ENCODE results near the gene ZCCHC17. TPM values are rescaled to one million over a fixed set of nuclear protein-coding genes. Genes with fewer than 3 reads are reported as not detected.

Gene ZCCHC17
- total RNA-seq, 1 donor from 2014 or later: 17.4 TPM

DNA sequence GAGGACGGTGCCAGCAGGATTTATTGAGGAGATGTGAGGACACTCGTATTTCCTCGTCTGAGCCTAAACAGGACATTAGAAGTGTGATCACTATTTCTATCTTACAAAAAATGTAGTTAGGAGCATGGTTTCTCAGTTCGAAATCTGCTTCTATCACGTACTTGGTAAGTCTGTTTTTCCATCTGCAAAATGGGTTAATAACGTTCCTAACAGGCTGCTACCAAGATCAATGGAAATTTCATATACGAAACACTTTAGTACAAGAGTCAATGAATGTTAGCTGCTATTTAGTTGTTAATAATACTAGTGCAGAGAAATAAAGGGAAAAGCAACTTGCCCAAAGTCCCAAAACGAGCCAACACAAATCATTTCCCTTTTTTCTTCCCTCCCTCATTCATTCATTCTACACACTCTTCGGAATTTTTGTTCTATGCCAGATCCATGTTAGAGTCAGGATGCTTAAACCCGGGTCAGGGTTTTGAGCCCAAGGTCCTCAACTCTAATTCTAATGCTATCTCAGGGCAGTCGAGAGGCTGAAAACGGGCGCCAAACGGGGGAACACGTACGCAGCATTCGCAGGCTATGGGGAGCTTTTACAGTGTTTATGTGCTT, 852 bp upstream of the ZCCHC17 start:
- no peaks in the 10 kb centered on the region for H3K27me3 ChIP-seq
- no peak for TF ChIP-seq POLR2AphosphoS5 (IDR thresholded peaks at IDR 0.05; ENCODE audit: insufficient read depth in 1 of 2, low read depth in 1 of 2)
- TF ChIP-seq, protein P1, sequence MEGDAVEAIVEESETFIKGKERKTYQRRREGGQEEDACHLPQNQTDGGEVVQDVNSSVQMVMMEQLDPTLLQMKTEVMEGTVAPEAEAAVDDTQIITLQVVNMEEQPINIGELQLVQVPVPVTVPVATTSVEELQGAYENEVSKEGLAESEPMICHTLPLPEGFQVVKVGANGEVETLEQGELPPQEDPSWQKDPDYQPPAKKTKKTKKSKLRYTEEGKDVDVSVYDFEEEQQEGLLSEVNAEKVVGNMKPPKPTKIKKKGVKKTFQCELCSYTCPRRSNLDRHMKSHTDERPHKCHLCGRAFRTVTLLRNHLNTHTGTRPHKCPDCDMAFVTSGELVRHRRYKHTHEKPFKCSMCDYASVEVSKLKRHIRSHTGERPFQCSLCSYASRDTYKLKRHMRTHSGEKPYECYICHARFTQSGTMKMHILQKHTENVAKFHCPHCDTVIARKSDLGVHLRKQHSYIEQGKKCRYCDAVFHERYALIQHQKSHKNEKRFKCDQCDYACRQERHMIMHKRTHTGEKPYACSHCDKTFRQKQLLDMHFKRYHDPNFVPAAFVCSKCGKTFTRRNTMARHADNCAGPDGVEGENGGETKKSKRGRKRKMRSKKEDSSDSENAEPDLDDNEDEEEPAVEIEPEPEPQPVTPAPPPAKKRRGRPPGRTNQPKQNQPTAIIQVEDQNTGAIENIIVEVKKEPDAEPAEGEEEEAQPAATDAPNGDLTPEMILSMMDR (IDR thresholded peaks at IDR 0.05): no peak
- TF ChIP-seq POLR2A (IDR thresholded peaks at IDR 0.05): no peak
- peak overlapping the region; percentile 75 to 77 for H3K4me3 ChIP-seq
- DNase-seq (ENCODE audit: extremely low spot score in 2 of 2): no peak
- H3K4me1 ChIP-seq: peaks cover 27% of the 10 kb centered on the region
- H3K27ac ChIP-seq: peak overlapping the region; percentile 77
- H3K9me3 ChIP-seq: no peaks in the 10 kb centered on the region
- H3K36me3 ChIP-seq: peaks cover 0 to 23% of the 10 kb centered on the region in 2 donors
- intact Hi-C loops (cut with DNase I): no loop called here

DNA sequence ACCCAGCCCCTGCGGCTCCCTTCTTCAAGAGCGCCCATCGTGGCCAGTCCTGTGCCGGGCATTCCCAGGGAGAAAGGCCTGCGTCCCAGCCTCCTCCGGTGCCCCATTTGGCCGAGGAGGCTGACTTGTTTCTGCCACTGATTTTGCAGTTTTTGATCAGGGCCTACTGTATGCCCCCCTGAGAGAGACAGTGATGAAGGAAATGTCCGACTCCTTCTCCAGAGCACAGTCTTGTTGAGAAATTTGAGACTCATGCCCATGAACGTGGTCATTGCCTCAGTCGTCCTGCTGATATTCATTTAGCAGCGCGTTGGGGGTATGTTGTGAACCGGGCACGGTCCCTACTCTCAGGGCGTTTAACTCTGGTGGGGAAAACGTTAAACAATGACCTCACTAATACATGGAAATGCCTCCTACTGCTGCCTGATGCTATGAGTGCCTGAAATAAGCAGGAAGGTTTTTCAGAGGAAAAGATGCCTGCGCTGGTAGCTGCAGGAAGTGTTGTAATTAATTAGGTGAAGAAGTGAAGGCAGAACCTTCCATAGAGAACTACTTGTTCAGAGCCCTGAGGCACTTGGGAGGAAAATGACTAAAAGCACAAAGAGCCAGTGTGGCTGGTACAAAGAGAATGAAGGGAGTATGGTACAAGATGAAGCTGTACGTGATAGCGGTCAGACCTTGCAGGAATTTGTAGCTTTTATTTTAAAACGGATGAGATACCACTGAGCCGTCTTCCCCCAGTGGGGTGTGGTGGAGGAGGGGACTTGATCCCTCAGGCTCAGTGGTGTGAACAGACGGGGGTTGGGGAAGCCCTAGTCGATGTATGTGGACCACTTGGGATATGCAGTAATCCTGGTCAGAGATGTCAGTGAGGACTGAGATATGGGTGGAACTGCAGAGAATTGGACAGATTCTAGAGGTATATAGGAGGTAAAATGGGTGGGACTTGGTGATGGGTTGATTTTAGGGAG, 730 bp downstream of the ZCCHC17 start:
- peaks cover 0 to 7% of the 10 kb centered on the region in 2 donors for H3K36me3 ChIP-seq
- no peak for DNase-seq (ENCODE audit: extremely low spot score in 2 of 2)
- peak overlapping the region; percentile 75 to 77 for H3K4me3 ChIP-seq
- no peaks in the 10 kb centered on the region for H3K27me3 ChIP-seq
- no peaks in the 10 kb centered on the region for H3K9me3 ChIP-seq
- H3K4me1 ChIP-seq: peaks cover 27% of the 10 kb centered on the region
- TF ChIP-seq, protein P1 (IDR thresholded peaks at IDR 0.05): no peak
- no peak for TF ChIP-seq POLR2AphosphoS5 (IDR thresholded peaks at IDR 0.05; ENCODE audit: insufficient read depth in 1 of 2, low read depth in 1 of 2)
- H3K27ac ChIP-seq: peak overlapping the region; percentile 85
- intact Hi-C loops (cut with DNase I): no loop called here

DNA sequence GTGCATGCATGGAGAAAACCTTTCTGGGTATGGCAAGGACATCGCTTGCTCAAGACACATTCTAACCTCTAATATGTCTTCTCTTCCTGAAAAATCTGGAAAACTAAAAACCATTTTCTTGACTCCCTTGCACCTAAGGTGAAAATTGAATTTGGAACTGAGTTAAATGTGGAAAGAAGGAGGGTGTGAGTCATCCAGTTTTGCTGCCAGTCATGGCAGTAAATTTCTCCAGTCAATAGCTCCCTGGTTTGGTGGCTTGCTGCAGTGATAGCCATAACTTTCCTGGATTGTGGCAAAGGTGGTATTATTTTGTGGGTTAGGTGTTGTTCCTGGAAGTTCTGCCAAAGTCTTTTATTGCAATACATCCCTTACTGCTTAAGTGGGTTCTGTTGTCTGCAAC, 2.5 kb downstream of the ZCCHC17 start:
- Histone ChIP-seq H3K4me3 (no peak overlapping the region), H3K4me1 (peaks cover 27% of the 10 kb centered on the region), H3K27ac (no peak overlapping the region), H3K9me3 (no peaks in the 10 kb centered on the region), H3K27me3 (no peaks in the 10 kb centered on the region), H3K36me3 (no peaks in the 10 kb centered on the region)
- intact Hi-C loops (cut with DNase I): no loop called here
- DNase-seq (ENCODE audit: extremely low spot score in 2 of 2): no peak
- TF ChIP-seq POLR2A (IDR thresholded peaks at IDR 0.05) (no peak), POLR2AphosphoS5 (IDR thresholded peaks at IDR 0.05; ENCODE audit: insufficient read depth in 1 of 2, low read depth in 1 of 2) (no peak)
- TF ChIP-seq, protein P1 (IDR thresholded peaks at IDR 0.05): no peak

DNA sequence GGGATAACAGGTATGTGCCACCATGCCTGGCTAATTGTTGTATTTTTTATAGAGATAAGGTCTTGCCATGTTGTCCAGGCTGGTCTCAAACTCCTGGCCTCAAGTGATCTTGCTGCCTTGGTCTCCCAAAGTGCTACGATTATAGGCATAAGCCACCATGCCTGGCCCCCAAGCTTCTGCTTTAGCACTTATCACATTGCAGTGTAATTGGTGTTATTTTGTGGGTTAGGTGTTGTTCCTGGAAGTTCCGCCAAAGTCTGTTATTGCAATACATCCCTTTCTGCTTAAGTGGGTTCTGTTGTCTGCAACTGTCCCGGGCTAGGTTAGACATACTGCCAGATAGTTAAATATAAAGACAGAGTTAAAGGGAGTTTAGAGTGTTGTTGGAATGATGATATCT, 3.4 kb downstream of the ZCCHC17 start:
- intact Hi-C loops (cut with DNase I): loop anchor here (5.0 kb wide), 1 partner anchor 1362 kb away; no protein-coding TSS in a partner anchor
- Histone ChIP-seq H3K36me3 (no peaks in the 10 kb centered on the region), H3K27me3 (no peaks in the 10 kb centered on the region), H3K27ac (no peak overlapping the region), H3K4me1 (peaks cover 23% of the 10 kb centered on the region), H3K4me3 (no peak overlapping the region), H3K9me3 (no peaks in the 10 kb centered on the region)
- DNase-seq (ENCODE audit: extremely low spot score in 2 of 2): no peak
- TF ChIP-seq POLR2A (IDR thresholded peaks at IDR 0.05) (no peak), POLR2AphosphoS5 (IDR thresholded peaks at IDR 0.05; ENCODE audit: insufficient read depth in 1 of 2, low read depth in 1 of 2) (no peak)
- TF ChIP-seq, protein P1 (IDR thresholded peaks at IDR 0.05): no peak

Measured in vagina (tissue), 2 donors.